Measurements from ENCODE around the gene RXRG.

Gene RXRG

DNA sequence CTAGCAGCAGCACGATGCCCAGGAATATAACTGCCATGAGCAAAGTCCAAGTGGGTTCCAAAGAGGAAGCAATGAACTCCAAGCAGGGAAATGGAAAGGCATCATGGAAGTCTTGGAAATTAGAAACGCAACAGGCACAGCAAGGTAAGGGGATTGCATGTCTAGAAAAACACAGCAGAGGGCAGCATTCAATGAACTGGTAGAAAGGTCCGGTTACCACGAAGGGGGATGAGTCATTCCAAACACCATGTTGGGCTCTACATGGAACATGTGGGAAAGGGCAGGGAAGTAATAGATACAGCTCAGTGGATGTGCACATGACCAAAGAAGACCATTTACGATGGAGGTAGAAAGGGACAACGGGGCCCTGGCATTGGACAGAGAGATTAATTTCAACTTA, 36.4 kb downstream of the RXRG start:
- no peak for DNase-seq

DNA sequence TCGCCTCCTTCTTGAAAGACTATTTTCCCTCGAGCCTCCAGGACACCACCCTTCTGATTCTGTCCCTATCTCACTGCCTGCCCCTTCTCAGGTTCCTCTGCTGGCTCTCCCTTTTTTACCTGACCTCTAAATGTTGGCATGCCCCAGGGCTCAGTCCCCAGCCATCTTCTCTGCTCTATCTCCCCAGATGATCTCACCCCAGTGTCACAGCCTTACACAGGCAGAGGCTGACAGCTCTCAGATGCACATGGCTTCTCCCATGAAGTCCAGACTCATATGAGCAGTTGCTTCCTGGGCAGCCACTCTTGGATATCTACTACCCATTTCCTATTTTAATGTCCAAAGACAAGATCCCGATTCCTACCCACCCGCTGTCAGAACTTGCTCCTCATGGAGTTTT, 37.5 kb downstream of the RXRG start:
- no peak for DNase-seq

DNA sequence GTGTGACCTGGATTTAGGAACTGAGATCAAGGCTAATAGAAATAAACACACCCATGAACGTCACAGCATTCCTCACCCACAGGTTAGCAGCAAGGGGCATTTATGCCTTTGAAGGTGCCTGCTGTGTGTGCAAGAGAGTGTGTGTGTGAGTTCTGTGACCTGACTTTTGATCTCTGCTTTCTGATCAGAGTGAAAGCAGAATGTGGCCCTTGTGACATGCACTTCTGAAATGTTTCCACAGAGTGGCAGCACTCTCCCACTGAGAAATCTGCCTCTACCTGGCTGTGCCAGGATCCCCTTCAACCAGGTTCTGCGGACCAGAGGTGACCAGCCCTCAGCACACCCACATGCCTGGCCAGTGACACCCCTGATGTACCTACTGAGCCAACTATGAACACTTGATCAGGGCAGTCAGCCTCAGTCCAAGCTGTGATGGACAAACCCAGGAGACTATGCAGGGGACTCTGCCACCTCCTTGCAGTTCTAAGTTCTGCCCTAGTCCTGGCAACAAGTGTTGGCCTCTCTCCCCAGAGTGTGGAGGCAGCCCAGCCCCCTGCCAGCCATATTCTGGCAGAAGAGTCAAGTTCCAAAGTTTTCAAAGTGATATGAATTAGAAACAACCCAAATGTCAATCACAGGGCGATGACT, 41.0 kb downstream of the RXRG start:
- no peak for DNase-seq

DNA sequence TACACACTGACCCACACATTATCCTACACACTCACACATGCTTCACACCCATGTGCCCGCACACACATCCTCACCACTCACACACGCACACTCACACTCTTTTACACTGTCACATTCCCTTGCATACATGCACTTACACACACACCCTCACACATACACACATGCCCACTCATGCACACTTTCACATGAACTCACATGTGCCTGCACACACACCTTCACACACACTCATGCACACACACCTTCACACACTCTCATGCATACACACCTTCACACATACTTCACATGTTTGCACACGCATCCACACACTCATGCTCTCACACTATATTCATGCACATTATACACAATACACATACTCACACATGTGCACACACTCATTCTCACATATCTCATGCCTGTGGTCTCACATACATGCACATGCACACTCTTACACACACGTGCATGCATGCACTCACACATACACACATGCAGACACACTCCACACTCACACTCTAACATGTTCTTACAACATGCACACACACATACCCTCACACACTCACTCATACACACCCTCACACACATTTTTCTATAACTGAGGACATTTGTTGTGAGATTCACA, 42.3 kb downstream of the RXRG start:
- DNase-seq = no peak

DNA sequence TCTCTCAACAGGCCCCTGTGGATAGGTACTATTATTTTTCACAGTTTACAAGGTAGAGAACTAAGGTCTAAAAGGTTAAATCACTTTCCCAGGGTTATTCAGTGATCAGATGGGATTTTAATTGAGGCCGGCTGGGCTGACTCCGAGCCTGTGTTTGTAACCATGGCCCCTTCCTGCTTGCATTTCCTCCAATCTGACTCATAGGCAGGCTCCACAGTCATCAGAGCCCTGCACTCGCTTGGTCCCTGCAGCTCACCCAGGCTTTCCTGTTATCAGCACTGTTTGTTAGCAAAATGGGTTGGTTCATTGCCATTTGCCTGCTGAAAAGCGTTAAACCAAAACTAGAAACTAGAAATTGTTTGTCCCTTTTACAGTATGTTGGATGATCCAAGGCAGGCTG, 47.0 kb downstream of the RXRG start:
- DNase-seq = no peak

DNA sequence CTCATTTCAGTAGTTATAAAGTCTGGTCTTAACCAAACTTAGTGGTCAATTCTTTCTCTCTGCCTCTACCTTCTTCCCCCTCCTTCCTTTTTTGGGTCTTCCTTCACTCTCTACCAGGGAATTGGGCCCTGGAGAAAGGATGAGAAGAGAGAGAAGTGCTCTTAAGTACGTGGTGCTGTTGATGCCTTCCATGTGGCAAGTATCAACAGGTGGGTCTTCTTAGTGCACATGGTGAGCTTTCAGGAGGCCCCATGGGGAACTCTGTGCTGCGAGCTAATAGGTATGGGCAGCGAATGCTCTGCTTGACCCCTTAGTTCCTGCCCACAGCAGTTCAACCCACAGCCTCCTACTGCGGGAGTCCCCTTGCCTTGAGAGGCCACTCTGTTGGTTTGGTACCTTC, 49.0 kb downstream of the RXRG start:
- no peak for DNase-seq

DNA sequence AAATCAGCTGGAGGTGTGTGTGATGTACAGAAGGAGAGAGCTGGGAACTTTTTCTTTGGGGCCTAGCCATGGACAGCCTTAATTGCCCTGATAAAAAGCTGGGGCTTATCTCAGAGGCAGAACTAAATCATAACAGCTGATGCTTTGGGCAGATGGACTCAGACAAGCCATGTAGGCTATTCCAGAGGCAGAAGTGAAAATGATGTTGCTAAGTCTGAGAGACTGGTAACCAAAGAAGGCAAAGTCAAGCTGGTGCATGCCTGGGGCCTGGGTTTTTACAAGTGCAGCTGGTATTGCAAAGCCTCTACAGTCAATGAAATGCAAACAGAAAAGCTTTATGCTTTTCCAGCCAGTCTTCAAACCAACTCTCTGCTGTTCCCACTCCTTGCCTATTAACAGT, 49.4 kb downstream of the RXRG start:
- DNase-seq = no peak

DNA sequence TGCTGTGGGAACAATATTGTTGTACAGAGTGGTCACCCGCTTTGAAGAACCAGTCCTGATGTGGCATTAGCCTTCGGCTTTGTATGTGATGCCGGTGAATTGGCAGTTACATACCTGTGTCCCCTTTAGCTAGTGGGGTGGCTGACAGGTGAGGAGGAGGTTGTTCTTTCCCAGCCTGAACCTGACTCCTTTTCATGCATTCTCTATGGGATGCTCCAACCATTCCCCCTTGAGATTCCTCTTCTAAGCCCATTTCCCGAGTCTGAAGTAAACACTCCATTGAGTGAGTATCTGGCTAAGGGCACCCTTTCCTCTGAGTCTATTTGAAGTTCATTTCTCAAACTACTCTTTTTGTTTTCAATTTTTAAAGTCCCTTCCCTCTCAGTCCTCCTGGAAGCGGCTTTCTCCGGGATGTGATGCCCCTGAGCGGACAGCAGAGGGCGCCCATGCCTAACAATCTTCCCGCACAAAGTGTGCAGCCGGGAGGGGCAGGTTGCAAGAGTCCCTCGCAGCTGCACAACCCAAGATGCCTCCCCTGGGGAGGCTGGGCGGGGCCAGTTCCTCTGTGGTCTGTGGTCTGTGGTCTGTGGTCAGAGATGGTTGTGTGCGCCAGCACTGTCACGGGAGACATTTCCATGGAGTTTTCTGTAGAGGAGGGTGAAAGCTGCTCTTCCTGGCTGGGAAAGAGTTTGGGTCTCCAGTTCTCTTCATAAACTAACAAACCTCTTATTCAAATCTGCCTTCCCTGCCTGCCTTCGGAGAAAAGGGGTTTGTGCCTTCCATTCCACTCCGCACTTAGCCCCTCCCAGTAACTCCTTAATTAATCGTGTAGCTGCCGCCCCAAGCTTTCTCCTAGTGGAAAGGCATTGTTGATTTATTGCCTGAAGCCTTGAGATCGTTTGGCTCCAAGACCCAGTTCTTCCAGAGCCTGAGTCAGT, 52.0 kb downstream of the RXRG start:
- DNase-seq = peak; percentile 87

DNA sequence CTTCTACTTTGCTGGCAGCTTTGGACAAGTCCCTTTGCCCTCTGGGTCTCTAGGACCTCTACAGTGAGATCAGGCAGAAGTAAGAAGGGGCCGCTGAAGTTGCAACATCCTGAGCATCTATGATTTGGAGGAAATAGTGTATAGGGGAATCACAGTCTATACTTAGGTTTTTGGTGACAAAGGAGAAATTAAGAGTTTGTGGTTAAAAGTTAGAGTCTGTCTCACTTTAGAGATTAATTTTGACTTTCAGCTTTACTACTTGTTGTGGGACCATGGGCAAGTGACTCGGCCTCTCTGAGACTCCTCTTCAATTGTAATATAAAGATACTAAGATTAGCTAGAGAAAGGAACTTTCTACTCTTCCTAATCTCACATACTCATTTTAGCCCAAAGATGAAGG, 55.3 kb downstream of the RXRG start:
- no peak for DNase-seq

DNA sequence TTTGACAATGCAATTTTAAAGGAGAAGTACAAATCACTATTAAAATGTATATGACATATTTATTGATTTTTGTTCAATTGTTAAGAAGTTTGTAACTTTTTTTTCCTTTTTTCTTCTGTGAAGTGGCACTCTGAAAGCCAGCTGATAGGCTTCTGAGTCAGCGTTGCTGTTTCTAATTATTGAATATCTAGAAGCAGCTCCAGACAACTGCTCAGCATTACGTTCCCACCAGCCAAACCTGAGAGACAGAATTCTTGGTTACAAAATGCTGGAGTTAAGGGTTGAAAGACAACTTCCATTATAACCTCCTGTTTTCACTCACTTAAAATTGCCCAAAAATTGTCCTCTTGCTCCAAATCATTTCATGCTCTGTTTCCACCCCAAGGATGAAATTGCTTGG, 57.0 kb downstream of the RXRG start:
- DNase-seq = no peak

DNA sequence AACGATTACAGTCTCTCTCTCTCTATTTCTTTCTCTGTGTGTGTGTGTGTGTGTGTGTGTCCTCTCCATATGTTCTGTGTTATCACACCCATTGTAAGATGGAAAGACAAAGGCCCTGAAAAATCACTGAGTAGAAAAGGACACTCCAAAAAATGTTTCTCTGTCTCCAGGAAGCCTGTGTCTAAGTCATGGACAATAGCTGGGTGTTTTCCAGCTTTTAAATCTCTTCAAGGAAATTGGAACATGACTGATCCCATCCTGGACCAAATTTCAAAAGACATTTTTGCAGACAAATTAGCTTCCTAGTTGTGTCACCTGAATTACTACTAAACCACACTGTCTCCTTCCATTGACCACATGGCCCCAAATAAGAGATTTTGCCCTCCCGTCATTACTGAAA, 57.4 kb downstream of the RXRG start:
- DNase-seq = no peak

DNA sequence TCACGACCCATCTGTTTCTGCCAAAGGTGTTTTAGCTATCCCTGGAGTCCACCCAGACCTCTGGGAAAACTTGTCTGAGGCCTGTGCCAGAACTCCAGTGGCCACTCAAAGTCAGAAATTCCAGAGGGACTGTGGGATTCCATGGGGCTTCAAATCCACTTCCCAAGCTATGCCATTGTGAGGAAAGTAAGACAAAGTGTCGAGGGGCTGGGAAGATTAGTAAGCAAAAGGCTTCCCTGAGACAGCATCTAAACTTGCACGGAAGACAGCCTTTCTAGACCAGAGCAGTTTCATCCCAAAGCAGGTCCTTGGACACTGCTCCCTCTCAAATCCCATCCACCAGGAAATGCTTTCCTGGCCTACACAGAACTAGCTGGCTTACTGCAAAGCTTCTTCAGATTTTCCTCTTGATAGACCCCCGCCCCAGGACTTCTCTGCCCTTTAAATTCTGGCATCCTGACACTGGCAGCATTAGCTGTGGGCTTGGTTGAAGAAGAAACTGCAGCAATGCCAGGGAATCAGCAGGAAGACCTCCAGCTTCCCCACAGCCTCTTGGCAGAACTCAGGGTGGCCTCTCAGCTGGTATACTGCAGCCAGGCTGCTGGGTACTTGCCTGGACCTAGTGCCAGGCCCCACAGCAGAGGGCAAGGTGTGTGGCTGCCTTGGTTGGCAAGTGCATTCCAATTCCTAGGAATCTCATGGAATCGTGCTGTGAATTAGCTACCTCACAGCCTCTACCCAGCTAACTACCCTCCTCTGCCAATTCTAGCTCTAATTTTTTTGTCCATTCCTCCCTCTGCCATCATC, 61.1 kb downstream of the RXRG start:
- DNase-seq = no peak

DNA sequence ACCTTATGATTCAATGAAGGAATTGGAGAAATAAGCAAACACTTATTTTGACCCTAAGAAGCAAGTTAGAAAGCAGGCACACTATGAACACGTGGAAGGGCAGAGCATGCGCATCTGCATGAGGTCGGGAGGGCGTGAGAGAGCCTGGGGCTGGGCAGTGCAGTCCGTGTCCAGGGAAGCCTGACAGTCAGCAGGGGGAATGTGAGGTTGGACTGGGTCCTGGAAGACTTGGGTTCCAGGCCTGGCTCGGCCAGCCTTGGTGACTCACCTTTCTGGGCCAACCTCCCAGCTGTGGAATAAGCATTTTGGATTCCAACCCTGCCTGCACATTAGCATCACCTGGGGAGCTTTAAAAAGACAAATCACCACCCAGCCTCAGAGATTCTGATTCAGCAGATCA, 61.9 kb downstream of the RXRG start:
- no peak for DNase-seq

DNA sequence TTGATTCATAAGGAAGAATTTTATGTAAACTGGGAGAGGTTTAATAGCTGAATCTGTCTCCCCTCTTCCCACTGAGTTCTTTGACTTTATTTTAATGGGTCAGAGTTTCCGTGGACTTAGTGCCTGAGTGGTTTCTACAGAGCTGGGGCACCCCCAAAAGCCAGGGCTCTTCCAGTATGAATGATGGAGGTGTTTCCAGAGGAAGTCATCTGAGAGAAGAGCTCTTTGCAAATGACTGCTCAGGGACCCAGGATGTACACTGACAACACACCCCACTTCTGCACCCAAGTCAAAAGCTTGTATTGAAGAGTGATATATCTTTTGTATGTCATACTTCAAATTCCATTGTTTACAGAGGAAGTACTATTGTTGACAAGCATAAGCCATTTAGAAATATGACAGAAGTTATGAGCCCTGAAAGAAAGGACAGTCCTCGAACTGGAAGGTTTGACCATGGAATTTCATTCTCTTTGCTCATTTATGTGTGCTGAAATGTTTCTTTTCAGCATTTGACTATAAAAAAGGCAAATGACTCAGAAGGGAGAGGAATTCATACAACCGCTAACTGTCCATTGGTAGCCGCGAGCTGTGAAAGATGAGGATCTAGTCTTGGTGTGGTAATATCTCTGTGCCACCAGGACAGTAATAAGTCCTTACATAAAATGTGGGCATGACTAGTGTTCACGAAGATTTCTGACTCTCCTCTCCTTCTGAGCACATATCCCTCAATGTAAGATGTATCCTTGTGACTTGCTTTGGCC, 63.0 kb downstream of the RXRG start:
- no peak for DNase-seq

DNA sequence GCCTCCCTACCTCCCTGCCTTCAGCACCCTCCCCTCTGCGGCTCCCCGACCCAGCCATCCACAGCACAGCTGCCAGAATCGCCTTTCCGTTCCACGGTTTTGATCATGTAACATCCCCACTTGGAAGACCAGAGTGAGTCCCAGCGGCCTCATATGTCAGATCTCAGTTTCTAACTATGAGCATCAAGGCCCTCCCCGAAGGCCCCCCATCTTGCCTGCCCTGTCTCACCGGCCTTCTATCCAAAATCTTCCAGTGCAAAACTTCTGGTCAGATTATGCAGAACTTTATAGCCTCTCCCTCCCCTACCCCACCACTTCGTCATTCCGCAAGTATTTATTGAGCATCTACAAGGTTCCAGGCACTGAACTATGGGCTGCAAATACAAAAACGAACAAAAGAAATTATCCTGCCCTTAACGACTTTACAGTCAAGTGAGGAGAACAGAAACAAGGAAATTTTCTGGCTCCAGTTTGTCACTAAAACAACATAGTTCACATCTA, 68.1 kb downstream of the RXRG start:
- no peak for DNase-seq

DNA sequence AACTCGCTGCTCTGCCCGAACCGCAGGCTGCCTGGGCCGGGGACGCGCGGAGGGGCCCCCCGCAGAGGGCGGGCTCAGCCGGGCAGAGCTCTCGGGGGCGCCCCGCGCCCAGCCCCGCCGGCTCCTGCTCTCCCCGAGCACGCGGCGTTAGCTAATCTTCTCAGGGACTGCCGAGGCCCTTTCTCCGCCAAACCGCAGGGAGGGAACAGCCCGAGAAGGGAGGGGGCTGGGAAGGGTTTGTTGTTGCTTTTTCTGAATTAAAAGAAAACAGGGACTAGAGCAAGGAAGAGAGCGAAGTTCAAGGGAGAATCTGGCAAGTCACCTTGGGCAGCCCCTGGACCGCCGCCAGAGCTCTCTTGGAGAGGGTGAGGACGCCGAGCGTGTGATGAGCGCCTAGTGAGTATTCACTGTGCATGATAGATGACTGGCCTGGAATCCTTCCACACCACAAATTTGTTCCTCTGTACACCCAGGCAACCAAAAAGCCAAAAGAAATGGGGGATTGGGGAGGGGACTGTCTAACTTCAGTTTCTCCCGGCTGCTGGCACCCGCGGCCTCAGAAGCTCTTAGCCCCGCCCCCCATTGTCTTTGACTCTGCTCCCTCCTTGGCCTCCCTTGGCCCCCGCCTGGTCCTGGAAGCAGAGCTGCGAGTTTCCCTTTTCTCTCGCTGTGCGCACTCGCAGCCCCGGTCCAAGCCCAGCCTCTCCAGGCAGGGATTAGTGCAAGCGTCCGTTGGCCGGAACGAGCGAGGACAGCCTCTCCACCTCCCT, 68.7 kb downstream of the RXRG start:
- peak; percentile 14 for DNase-seq

DNA sequence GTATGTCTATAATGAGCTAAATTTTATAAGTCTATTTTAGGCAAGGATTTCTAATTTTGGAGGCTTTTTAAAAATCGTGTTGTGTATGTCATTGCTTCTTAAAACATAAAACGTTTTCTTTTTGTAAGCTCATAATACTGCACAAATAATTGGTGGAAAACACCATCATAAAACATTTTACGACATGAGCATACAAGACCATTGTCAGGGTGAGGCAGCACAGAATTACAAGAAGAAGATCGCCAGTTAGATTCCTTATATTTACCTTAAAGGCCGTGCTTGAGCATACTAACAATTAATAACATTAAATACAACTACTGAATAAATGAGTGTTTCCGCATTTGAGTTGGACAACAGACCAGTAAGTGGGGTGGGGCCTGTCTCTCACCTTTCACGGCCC, 69.3 kb downstream of the RXRG start:
- DNase-seq = no peak

DNA sequence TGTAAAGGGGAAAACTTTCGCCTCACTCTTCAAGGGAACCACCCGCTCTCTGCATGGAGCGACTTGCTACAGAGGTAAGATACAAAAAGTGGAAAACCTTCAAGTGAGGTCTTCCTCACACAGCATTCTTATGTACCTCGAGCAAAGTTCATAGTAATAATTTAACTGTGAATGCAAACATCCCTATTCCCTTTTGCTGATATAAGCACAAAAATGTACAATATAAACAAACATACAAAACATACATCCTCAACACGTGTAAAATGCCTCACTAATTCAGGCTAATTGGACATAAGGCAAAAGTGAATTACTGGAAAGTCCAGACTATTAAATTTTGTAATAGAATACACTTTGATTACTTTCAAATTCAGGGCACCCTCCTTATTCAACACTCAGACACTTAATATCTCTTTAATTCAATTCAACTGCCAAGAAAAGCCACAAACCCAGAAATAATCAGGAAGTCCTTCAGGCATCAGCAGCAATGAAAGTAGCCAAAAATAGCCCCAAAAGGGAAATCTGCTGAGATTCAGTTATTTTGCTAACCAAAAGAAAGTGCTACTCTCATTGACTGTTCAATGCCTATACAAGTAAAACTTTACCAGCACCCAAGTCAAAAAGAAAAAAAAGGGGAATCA, 73.2 kb downstream of the RXRG start:
- no peak for DNase-seq

DNA sequence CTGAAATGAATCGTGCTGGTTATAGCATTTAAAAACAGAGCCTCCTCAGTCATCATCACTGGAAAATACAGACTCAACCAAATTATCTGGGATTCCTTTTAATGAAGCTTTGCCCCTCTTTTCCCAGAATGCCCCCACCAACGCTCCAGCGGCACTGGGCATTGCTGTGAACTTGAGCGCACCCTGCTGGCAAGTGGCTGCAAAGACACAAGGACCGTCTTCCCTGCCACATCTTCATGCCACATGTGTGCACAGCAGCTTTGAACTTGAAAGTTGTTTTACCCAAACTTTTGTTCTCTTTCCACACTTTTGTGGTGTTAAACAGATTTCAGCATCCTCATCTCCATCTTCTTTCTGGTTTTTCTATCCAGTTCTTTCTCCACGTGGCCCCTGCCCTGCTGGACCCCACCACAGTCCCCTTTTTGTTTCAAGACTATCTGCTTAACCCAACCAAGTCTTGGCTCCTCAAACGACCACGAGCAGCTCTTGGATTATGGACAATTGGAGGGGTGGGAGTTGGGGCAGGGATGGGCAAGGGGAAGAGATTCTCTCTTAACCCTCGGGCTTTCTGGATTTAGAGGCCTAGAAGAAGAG, 75.6 kb downstream of the RXRG start:
- peak; percentile 44 for DNase-seq

DNA sequence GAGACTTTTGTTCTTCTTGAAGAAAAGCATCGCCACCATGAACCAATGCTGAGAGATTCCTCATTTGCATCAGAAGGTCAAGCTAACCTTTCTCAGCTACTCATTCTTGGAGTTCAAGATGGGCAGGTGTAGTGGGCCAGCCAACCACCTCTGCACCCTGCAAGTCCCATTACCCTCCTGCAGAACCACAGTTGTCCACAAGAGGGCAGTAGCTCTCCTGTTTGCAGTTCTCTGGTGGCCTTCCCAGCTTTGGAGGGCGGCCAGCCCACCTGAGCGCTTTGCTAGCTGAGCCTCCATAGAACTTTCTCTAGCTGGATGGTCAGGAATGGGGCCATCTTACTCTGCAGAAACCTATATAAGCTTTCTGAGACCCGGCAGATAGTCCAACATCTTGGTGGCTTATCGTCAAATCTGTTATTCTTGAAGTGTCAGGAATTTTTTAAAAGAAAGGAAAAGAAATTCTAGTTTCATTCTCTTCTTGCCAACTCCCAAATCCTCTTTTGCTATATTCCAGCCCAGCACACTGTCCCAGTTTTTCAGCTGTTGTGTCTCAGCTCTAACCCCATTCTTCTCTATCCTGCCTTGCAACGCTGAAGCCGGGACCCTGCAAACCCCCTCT, 77.4 kb downstream of the RXRG start:
- DNase-seq = peak; percentile 79

Data from activated gamma-delta T cell treated with Interleukin-2 at 50 U/mL for 16 hours (primary cell).